HepG2 (cell line): ENCODE measurements around the gene ATPAF2. TPM values are rescaled to one million over a fixed set of nuclear protein-coding genes. Genes with fewer than 3 reads are reported as not detected.

Experiments used
- ELF1 ChIP-seq: sonication (generic); formaldehyde crosslinking; IDR thresholded peaks from 2 replicates; pipeline ENCODE4 v1.4.0; 2020; ENCODE audit warnings: missing genetic modification reagents
- FOXP1 ChIP-seq, 2 experiments: fragments of 450-650 bp in 1 of 2; IDR thresholded peaks; 2 replicates each; pipeline ENCODE4 v1.6.1; 2017 to 2018; ENCODE audit warnings: antibody characterized with exemption in 1 of 2
- GMEB1 ChIP-seq: sonication (generic); formaldehyde crosslinking; IDR thresholded peaks from 2 replicates; pipeline ENCODE4 v1.5.1; 2020; ENCODE audit warnings: missing genetic modification reagents, mild to moderate bottlenecking, borderline replicate concordance
- HDAC1 ChIP-seq: sonication (generic); formaldehyde crosslinking; IDR thresholded peaks from 2 replicates; pipeline ENCODE4 v1.5.1; 2020; ENCODE audit warnings: mild to moderate bottlenecking, missing genetic modification reagents
- HMG20B ChIP-seq: conservative IDR thresholded peaks from 2 replicates; pipeline ENCODE4 v1.6.1; 2016; ENCODE audit warnings: missing genetic modification reagents, missing compliant biosample characterization
- HMGXB4 ChIP-seq, 2 experiments: sonication (generic) in 1 of 2; formaldehyde crosslinking in 1 of 2; IDR thresholded peaks; 2 replicates each; pipeline versions ENCODE4 v1.4.0 to v1.6.1; 2018 to 2020; ENCODE audit warnings: missing genetic modification reagents in 2 of 2, borderline replicate concordance in 1 of 2, low read depth in 1 of 2, mild to moderate bottlenecking in 1 of 2, missing biosample characterization in 1 of 2
- HOXA5 ChIP-seq: sonication (generic); formaldehyde crosslinking; IDR thresholded peaks from 2 replicates; pipeline ENCODE4 v1.4.0; 2020; ENCODE audit warnings: missing genetic modification reagents
- IRX3 ChIP-seq: sonication (generic); formaldehyde crosslinking; IDR thresholded peaks from 2 replicates; pipeline ENCODE4 v1.8.1; 2023; ENCODE audit warnings: mild to moderate bottlenecking, low read depth, missing genetic modification reagents, borderline replicate concordance
- KAT8 ChIP-seq: IDR thresholded peaks from 2 replicates; pipeline ENCODE4 v1.6.1; 2016; ENCODE audit warnings: missing genetic modification reagents, missing compliant biosample characterization
- MAX ChIP-seq: IDR thresholded peaks from 2 replicates; pipeline ENCODE4 v1.6.1; 2012; ENCODE audit warnings: inconsistent platforms
- MED1 ChIP-seq: sonication (generic); formaldehyde crosslinking; IDR thresholded peaks from 2 replicates; pipeline ENCODE4 v1.4.0; 2020; ENCODE audit warnings: missing genetic modification reagents
- NR2F6 ChIP-seq, 2 experiments: IDR thresholded peaks; 2 replicates each; pipeline ENCODE4 v1.6.1; 2016; ENCODE audit warnings: antibody characterized with exemption in 1 of 2, mild to moderate bottlenecking in 1 of 2
- RARA ChIP-seq: IDR thresholded peaks from 2 replicates; pipeline ENCODE4 v1.6.1; 2016; ENCODE audit warnings: missing genetic modification reagents, missing compliant biosample characterization
- SUZ12 ChIP-seq: fragments of 150-350 bp; IDR thresholded peaks from 2 replicates; pipeline ENCODE4 v1.6.1; 2014; ENCODE audit warnings: low read depth, low read length
- ZBTB34 ChIP-seq: sonication (generic); formaldehyde crosslinking; IDR thresholded peaks from 2 replicates; pipeline ENCODE4 v1.8.0; 2022; ENCODE audit warnings: mild to moderate bottlenecking, missing genetic modification reagents
- ZC3H13 ChIP-seq: sonication (generic); formaldehyde crosslinking; IDR thresholded peaks from 2 replicates; pipeline ENCODE4 v1.8.1; 2023; ENCODE audit warnings: mild to moderate bottlenecking, missing genetic modification reagents, moderate library complexity
- ZFX ChIP-seq: sonication (generic); formaldehyde crosslinking; IDR thresholded peaks from 2 replicates; pipeline ENCODE4 v1.4.0; 2020; ENCODE audit warnings: mild to moderate bottlenecking, low read depth, missing genetic modification reagents, moderate library complexity
- ZKSCAN8 ChIP-seq: IDR thresholded peaks from 2 replicates; pipeline ENCODE4 v1.6.1; 2016; ENCODE audit warnings: borderline replicate concordance, missing genetic modification reagents, missing compliant biosample characterization
- polyA plus RNA-seq, 8 experiments: library from polyadenylated mRNA; depleted of rRNA in 3 of 8; stranded (reverse) in 7 of 8; unstranded in 1 of 8; fragments of >200 nt; fragmentation: Illumina TruSeq in 4 of 8; extraction: Trizol in 4 of 8; gene quantifications; 2 replicates each; pipeline versions ENCODE4 v1.2.1 to v1.2.3, GENCODE V29; 2011 to 2016; ENCODE audit warnings: low read depth in 4 of 8, missing spikeins in 1 of 8, mixed read lengths in 1 of 8; ENCODE audit not compliant: insufficient read depth in 1 of 8
- total RNA-seq, 5 experiments: library from RNA; depleted of rRNA; stranded (reverse); fragments of >200 nt; fragmentation: Illumina TruSeq; extraction: Trizol; gene quantifications; 2 replicates each; pipeline ENCODE4 v1.2.3, GENCODE V29; 2016; ENCODE audit warnings: low read depth in 1 of 5
- TF ChIP-seq, protein P1 (sequence below), 2 experiments: sonication (generic) in 1 of 2; formaldehyde crosslinking in 1 of 2; IDR thresholded peaks; 2 replicates each; pipeline versions ENCODE4 v1.4.0 to v1.6.1; 2016 to 2020; ENCODE audit warnings: borderline replicate concordance in 1 of 2, low read depth in 1 of 2, mild to moderate bottlenecking in 1 of 2, missing genetic modification reagents in 1 of 2

ATPAF2 gene
- total and polyA plus RNA-seq, 2 of the 13 experiments (the other 11 are each of a cell fraction or from before 2014, with no cell fraction given), result 15.0 to 16.5 TPM

- TF ChIP-seq GMEB1 (CRISPR knock-in tag), result peak; percentile 26; the same call in 1 of the 2 replicates
- TF ChIP-seq HMG20B, result 0 out of 2 replicates have a peak, but pooled peaks have one; percentile 63
- peak; percentile 43; the same call in 1 of the 2 replicates for TF ChIP-seq ELF1 (CRISPR knock-in tag)
- no peak for TF ChIP-seq SUZ12
- TF ChIP-seq ZC3H13 (CRISPR knock-in tag), result 0 out of 2 replicates have a peak, but pooled peaks have one; percentile 49
- TF ChIP-seq RARA (CRISPR knock-in tag), result peak; percentile 49
- TF ChIP-seq ZFX, result 0 out of 2 replicates have a peak, but pooled peaks have one; percentile 27
- TF ChIP-seq HMGXB4 (CRISPR knock-in tag; IDR thresholded peaks at IDR 0.05; ENCODE audit: borderline replicate concordance in 1 of 2, low read depth in 1 of 2), result 0 out of 4 replicates have a peak, but pooled peaks of 1 of the 2 experiments have one; percentile 5
- peak; percentile 62 for TF ChIP-seq FOXP1 (IDR thresholded peaks at IDR 0.05)
- peak; percentile 92 for TF ChIP-seq FOXP1 (CRISPR knock-in tag; IDR thresholded peaks at IDR 0.05)
- TF ChIP-seq NR2F6 (IDR thresholded peaks at IDR 0.05), result peak; percentile 45
- no peak; the same call in 1 of the 2 replicates for TF ChIP-seq NR2F6 (CRISPR knock-in tag; IDR thresholded peaks at IDR 0.05)
- TF ChIP-seq HOXA5 (CRISPR knock-in tag), result peak; percentile 10; the same call in 1 of the 2 replicates
- TF ChIP-seq IRX3 (CRISPR knock-in tag), result no peak; the same call in 1 of the 2 replicates
- TF ChIP-seq HDAC1, result peak; percentile 57
- TF ChIP-seq, protein P1, sequence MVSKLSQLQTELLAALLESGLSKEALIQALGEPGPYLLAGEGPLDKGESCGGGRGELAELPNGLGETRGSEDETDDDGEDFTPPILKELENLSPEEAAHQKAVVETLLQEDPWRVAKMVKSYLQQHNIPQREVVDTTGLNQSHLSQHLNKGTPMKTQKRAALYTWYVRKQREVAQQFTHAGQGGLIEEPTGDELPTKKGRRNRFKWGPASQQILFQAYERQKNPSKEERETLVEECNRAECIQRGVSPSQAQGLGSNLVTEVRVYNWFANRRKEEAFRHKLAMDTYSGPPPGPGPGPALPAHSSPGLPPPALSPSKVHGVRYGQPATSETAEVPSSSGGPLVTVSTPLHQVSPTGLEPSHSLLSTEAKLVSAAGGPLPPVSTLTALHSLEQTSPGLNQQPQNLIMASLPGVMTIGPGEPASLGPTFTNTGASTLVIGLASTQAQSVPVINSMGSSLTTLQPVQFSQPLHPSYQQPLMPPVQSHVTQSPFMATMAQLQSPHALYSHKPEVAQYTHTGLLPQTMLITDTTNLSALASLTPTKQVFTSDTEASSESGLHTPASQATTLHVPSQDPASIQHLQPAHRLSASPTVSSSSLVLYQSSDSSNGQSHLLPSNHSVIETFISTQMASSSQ (IDR thresholded peaks at IDR 0.05; ENCODE audit: low read depth), result no peak
- TF ChIP-seq, protein P1 (CRISPR knock-in tag; IDR thresholded peaks at IDR 0.05; ENCODE audit: borderline replicate concordance), result peak; percentile 21; the same call in 1 of the 2 replicates
- peak; percentile 52 for TF ChIP-seq MED1 (CRISPR knock-in tag)
- TF ChIP-seq MAX, result peak; percentile 44; the same call in 1 of the 2 replicates
- TF ChIP-seq KAT8 (CRISPR knock-in tag), result peak; percentile 48; the same call in 1 of the 2 replicates
- TF ChIP-seq ZKSCAN8 (CRISPR knock-in tag), result peak; percentile 54; the same call in 1 of the 2 replicates
- 0 out of 2 replicates have a peak, but pooled peaks have one; percentile 50 for TF ChIP-seq ZBTB34 (CRISPR knock-in tag)
These were observed 21.0 kb downstream of the ATPAF2 start (continued) for GRCh38 chr17:18017958-18018357.
